Skin epidermis (tissue), 12 donors: ENCODE results near the gene SNRNP200.

Source experiments
- H3K27ac ChIP-seq, 21 experiments: fragments of 200-600 bp; sonication (generic) in 11 of 21; one replicate each; pipeline ENCODE4 v1.5.0; 2020; ENCODE audit warnings: mild to moderate bottlenecking in 3 of 21, inconsistent platforms in 2 of 21, moderate library complexity in 2 of 21
- H3K4me3 ChIP-seq, 7 experiments: fragments of 200-600 bp; sonication (generic) in 2 of 7; one replicate each; pipeline ENCODE4 v1.5.0; 2020; ENCODE audit warnings: inconsistent platforms in 2 of 7, mild to moderate bottlenecking in 2 of 7, moderate library complexity in 1 of 7

SNRNP200 gene

DNA sequence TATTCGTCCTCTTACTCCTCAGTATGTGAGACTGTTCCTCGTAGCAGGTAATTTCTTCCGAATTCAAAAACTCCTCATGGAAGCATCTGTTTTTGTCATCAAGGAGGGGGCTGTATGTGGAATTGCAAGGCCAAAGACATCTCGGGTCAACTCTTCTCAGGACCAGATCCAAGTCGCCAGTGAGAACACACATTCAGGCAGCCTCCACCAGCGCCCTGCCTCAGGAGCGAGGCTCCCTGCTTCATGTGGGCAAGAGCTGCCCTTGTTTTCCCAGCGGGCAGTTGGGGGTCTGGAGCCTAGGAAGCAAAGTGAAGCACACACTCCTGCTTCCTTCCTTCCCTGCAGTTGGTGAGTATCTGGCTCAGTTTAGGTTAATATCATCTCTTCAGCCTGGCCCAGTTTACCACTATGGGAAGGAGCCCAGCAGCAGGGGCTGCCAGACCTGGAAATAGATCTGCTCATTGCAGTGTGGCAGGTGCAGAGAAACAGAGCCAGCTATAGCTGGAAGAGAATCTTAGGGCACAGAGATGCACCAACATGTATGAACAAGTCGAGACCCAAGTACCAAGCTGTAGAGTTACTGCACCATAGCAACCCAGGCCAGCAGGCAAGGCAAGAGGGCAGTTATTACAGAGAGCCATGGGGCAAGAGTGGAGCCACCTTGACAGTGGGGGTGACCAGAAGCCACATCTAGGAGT, 64.9 kb downstream of the SNRNP200 start:
- Histone ChIP-seq H3K4me3 (no peak overlapping the region), H3K27ac (peak overlapping the region in 8 of 21 experiments; percentile 9 to 87 (median 66))

DNA sequence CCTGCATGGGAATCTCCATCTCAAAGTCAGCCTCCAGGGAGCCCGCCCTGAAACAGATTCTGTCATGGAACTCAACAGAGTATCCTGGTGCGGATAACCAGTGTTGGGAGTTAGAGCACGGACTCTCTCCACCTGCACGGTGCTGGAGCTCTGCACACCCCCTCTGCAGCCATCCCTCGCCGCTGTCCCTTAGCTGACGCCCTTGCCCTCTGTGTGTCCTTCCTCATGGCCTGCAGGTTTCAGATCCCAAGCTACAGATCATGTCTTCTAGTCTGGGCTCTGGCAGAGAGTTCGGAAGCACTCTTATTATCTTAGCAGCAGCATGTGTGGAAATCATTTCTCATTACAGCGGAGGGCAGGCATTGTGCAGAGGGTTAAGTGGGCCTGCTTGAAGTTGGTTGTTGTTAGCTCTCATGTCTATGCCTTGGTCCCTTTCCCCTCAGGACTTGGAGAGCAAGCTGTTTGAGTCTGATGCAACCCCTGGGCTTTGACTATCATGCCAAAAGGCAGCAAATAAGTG, 65.5 kb downstream of the SNRNP200 start:
- H3K4me3 ChIP-seq = no peak overlapping the region
- no peak overlapping the region for H3K27ac ChIP-seq

DNA sequence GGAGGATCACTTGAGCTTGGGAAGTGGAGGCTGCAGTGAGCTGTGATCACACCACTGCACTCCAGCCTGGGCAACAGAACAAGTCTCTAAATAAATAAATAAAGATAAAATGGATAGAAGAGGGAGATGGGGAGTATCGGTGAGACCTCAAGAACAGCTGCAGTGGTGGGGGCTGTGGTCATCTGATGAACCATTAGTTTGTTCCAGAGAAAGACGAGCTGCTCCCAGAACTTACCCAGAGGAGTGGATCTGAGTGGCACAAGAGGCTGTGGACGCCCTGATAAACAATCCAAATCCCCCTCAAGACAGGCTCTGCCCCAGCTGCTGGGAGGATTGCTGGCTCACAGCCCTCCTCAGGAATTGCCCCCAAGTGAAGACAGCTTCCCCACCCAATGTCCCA, 66.3 kb downstream of the SNRNP200 start:
- H3K4me3 ChIP-seq = no peak overlapping the region

DNA sequence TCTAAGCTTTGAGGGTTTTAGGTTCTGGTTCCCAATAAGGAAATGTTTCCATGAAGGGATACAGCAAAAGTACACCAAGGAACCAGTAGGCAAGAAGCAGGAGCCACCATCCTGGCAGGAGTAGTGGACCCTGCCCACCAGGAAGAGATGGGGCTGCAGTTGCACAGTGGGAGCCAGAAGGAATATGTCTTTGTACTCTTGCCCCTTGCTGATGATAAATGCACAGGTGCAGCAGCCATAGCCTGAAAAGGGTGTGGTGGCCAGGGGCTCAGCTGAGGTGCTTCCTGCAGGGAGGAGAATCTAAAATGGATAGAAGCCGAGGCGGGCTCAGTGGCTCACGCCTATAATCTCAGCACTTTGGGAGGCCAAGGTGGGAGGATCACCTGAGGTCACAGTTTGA, 67.1 kb downstream of the SNRNP200 start:
- H3K27ac ChIP-seq = no peak overlapping the region

More for the DNA sequence above, 66.3 kb downstream of the SNRNP200 start:
- H3K27ac ChIP-seq = no peak overlapping the region

DNA sequence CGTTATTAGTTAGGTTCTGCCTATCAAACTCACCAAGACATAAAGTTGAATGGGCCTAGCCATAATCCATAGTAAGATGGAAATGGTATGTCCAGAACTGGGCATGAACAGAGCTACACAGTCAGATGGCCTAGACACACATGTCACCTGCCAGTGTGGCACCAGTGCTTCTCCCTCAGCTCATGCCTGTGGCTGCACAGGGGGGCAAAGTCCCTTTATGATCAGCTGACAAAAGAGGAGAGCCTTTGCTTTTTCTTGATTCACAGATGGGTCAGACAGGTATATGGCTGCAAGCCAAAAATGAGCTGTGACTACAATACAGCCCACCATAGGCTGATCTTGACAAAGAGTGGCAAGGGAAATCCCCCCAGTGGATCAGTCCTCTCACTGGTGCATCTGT, 68.5 kb downstream of the SNRNP200 start:
- no peak overlapping the region for H3K4me3 ChIP-seq
- no peak overlapping the region for H3K27ac ChIP-seq

More for the DNA sequence above, 67.1 kb downstream of the SNRNP200 start:
- no peak overlapping the region for H3K4me3 ChIP-seq

DNA sequence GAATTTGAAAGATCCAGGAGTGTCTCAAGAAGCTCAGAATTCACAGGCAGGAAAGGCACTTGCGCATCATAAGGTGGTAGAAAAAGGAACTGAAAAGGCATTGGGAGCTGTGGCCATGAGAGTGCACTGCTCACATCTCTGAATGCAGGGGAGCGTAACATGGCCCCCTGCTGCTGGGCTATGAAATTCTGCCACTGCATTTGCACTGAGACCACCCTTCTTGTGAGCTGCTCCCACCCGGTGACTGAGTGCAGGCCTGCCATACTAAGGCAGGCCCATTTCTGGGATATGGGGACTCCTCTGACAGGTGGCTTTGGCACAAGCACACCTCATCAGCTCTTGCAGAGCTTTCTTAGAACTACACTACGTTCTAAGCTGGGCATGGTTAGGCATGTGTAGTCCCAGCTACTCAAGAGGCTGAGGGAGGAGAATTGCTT, 71.4 kb downstream of the SNRNP200 start:
- no peak overlapping the region for H3K27ac ChIP-seq
- H3K4me3 ChIP-seq = no peak overlapping the region

DNA sequence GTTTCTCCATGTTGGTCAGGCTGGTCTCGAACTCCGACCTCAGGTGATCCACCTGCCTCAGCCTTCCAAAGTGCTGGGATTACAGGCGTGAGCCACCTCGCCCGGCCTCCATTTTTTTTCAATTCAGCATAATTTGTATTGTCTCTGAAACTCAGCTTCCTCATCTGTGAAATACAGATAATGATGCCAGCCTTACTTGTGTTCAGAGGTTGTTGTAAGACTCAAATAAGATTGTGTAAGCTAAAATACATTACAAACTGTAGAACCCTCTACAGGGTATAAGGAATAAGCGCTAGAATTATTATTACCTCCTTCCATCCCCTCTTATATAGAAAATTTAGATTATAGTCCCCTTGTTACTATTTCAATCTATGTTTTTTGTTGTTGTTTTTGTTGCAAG, 71.9 kb downstream of the SNRNP200 start:
- Histone ChIP-seq H3K27ac (no peak overlapping the region), H3K4me3 (no peak overlapping the region)

DNA sequence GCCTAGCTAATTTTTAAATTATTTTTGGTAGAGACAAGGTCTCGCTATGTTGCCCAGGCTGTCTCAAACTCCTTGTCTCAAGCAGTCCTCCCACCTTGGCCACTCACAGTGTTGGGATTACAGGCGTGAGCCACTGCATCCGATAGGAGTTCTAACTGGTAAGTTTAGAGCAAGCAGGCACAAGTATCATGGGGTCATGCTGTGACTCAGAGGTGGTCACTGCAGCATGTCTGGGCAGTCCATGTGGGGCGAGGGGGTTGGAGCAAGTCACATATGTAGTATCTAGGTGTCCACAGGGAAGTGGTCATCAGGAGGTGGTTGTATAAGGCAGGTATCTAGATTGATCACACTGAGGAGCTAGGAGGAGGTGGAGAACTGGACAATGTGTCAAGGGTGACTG, 74.0 kb downstream of the SNRNP200 start:
- no peak overlapping the region for H3K27ac ChIP-seq
- H3K4me3 ChIP-seq = no peak overlapping the region

DNA sequence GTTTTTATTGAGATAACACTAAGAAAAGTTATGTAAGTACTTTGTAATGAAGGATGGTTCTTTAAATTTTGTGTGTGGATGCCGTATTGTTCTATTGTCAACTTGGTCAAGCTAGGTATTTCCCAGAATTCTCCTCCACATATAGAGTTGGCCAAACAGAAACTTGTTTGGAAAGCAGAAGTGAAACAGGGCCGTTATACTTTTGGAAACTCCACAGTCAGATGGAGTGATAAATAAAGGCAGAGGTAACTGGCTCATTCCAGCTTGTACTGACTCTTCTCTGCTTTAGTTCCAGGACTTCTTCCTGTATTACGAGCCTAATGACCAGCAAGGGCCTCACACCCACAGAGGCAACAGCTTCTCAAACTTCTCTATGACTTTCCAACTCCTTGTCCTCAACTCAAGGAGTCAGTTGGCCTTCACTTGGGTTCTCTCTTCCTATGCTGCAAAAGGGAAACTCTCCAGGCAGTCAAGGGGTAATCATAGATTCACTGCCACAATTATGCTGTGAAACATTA, 80.3 kb downstream of the SNRNP200 start:
- Histone ChIP-seq H3K27ac (peak overlapping the region in 4 of 21 experiments; percentile 5 to 49 (median 26)), H3K4me3 (no peak overlapping the region)
